GM12874 (cell line): ENCODE measurements around the gene SPTBN5.

Source experiments
- TF ChIP-seq, protein P1 (sequence below): IDR thresholded peaks from 2 replicates; pipeline ENCODE4 v1.5.1; 2011; ENCODE audit warnings: low read depth, mild to moderate bottlenecking, control low read depth, low read length, moderate library complexity; ENCODE audit not compliant: insufficient read depth

Gene SPTBN5

GRCh38 chr15:41810651-41811431, 83.0 kb downstream of the SPTBN5 start:
- TF ChIP-seq, protein P1, sequence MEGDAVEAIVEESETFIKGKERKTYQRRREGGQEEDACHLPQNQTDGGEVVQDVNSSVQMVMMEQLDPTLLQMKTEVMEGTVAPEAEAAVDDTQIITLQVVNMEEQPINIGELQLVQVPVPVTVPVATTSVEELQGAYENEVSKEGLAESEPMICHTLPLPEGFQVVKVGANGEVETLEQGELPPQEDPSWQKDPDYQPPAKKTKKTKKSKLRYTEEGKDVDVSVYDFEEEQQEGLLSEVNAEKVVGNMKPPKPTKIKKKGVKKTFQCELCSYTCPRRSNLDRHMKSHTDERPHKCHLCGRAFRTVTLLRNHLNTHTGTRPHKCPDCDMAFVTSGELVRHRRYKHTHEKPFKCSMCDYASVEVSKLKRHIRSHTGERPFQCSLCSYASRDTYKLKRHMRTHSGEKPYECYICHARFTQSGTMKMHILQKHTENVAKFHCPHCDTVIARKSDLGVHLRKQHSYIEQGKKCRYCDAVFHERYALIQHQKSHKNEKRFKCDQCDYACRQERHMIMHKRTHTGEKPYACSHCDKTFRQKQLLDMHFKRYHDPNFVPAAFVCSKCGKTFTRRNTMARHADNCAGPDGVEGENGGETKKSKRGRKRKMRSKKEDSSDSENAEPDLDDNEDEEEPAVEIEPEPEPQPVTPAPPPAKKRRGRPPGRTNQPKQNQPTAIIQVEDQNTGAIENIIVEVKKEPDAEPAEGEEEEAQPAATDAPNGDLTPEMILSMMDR: no peak

DNA sequence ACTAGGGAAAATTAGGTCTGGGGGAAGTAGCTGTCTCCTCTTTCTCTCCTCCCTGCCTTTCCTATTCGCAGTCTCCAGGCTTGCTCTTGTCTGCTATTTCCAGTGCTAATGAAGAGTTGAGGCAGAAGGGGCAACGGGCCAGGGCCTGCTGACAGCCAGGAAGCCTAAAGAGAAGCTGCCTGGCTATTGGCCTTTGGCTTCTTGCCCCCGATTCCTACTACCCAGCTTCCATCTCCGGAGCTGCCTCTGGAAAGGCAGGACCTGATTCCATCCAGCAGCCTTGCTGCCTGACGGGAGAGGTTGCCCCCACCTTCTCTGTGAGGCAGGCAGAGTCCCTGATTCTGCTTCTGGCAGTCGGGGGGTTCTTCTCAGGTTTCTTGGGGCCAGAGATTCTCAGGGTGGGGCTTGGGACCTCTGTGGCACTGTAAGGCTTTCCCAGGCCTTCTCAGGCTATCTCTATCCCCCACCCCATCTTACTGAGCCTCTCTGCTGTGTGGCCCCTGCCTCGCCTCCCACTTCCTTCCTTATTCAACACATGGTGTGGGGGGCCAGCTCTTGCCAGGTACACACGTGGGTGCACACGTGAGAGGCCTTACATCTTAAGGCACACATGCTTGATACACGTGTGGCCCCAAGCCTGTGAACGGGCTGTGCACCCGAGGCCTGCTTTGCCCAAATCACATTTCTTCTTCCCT, 84.2 kb downstream of the SPTBN5 start:
- TF ChIP-seq, protein P1: no peak

DNA sequence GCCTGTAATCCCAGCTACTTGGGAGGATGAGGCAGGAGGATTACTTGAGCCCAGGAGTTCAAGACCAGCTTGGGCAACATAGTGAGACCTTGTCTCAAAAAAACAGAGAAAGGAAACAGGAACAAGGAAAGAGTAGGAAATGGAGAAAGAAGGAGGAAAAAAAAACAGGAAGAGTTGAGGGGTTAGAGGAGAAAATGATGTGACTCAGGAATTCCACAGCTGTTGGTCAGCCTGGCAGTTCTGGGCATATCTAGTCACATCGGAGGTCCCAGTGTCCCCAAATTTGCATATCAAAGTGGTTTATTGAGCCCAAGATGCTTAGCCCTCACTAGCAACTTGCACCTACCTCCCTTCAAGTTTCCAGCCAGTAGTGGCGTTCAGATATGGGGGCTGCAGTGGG, 84.7 kb downstream of the SPTBN5 start:
- TF ChIP-seq, protein P1: no peak

DNA sequence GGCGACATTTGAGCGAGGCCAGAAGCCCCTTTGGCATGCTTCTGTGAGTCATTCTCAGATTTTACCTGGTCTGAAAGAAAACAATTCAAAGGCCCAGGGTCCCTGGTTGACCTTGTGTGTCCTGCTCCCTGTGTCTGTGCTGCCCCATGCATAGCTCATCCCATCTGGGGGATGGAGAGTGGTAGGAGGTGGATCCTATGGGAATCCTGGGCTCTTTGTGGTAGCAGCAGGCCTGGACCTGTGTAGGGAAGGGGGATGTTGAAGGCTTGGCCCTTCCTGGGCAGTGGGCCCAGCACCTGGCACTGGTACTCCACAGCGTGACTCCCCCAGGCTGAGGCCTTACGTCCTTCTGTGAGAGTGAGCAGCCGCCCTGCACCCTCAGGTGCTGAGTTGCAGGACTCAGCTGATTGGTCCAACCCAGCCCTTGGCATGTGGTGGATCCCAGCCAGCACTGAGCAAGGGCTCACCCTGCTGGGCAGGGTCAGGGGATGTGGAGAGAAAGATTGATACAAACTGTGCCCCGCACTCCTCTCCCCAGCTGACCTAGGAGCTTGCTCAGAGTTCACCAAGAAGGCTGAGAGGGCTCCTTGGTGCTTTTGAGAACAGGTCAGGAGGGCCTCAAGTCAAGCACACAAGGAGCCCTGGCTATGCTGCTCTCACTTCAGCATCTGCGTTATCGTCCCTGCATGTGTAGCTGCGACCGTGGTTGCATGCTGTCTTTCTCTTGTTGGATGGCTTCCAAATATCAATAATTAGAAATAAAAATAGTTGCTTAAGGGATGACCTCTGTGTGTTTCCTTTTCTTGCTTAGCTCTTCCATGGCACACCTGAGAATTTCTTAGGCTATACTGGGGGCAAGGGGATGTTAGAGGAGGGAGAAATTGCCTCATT, 87.3 kb downstream of the SPTBN5 start:
- TF ChIP-seq, protein P1: no peak

- TF ChIP-seq, protein P1: no peak
Measured at GRCh38 chr15:41805711-41806110, 88.1 kb downstream of the SPTBN5 start.

DNA sequence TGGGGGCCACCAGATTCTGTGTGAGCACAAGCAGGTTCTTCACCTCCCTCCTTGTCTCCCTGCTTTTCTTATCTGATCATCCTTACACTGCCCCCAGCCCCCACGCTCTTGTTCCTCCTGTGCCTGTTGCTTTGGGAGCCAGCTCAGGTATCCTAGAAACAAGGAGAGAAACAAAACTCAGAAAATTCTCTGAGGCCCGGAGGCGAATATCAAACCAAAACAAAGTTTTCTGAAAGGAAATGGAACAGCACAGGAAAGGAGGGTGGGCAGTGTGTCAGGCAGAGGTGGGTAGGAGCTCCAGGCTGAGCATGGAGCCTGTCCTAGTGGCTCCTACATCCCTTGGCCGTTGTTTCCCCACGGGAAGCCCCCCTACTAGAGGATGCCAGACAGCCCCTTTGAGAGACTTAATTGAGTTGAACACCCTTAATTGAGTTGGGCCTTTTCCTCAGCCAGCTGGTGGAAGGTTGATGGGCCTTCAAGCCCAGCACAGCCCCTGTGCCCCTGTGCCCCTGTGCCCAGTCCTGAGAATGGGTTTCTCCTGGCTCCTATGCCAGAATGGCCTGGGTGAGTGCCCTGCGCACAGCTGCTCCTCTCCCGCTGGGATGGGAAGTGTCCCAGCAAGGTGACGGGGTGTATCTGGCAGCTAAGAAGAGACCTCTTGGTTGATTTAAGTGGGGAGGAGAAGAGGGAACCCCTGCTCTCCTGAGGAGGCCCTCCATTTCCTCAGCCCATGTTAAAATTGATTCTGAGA, 88.8 kb downstream of the SPTBN5 start:
- TF ChIP-seq, protein P1: no peak

DNA sequence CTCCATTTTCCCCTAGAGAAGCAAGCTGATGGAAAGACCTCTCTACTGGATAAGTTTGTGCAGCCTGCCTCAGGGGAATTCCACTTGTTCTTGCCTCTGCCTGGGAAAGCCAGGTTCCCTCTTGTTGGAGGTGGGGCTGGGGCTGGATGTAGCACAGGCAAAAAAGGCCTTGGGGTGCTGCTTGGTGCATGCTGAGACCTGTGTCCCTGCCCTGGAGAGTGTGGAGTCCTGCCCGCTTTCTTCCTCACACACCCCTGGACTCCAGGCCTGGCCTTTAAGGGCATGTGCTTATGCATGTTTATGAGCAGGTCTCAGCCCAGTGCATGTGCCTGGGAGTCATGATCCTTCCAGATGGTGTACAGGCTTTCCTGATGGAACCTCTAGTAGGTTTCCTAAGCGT, 89.5 kb downstream of the SPTBN5 start:
- TF ChIP-seq, protein P1: no peak
